Measurements from ENCODE around the gene SLC25A26.
"Not testable (repeated sequence)": the region's sequence is repeated elsewhere in the genome, so short reads cannot be mapped to it uniquely, and the experiment has no call there.

Gene SLC25A26

GRCh38 chr3:66224220-66224619 is 3.4 kb downstream of the SLC25A26 start:
- no peak overlapping the region for H3K4me3 ChIP-seq (ENCODE audit: low read length)
- TF ChIP-seq, protein P1, sequence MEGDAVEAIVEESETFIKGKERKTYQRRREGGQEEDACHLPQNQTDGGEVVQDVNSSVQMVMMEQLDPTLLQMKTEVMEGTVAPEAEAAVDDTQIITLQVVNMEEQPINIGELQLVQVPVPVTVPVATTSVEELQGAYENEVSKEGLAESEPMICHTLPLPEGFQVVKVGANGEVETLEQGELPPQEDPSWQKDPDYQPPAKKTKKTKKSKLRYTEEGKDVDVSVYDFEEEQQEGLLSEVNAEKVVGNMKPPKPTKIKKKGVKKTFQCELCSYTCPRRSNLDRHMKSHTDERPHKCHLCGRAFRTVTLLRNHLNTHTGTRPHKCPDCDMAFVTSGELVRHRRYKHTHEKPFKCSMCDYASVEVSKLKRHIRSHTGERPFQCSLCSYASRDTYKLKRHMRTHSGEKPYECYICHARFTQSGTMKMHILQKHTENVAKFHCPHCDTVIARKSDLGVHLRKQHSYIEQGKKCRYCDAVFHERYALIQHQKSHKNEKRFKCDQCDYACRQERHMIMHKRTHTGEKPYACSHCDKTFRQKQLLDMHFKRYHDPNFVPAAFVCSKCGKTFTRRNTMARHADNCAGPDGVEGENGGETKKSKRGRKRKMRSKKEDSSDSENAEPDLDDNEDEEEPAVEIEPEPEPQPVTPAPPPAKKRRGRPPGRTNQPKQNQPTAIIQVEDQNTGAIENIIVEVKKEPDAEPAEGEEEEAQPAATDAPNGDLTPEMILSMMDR (conservative IDR thresholded peaks at IDR 0.05; ENCODE audit: low read depth, low read length): no peak
- DNase-seq (ENCODE audit: low read depth): no peak

DNA sequence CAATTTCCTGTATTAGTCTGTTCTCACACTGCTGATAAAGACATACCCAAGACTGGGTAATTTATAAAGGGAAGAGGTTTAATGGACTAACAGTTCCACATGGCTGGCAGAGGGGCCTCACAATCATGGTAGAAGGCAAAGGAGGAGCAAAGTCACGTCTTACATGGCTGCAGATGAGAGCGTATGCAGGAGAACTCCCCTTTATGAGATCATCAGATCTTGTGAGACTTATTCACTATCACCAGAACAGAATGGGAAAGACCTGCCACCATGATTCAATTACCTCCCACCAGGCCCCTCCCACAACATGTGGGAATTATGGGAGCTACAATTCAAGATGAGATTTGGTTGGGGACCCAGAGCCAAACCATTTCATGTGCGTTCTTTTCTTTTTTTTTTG is 5.3 kb downstream of the SLC25A26 start:
- not testable (repeated sequence) for DNase-seq (ENCODE audit: low read depth); H3K4me3 ChIP-seq (ENCODE audit: low read length)

DNA sequence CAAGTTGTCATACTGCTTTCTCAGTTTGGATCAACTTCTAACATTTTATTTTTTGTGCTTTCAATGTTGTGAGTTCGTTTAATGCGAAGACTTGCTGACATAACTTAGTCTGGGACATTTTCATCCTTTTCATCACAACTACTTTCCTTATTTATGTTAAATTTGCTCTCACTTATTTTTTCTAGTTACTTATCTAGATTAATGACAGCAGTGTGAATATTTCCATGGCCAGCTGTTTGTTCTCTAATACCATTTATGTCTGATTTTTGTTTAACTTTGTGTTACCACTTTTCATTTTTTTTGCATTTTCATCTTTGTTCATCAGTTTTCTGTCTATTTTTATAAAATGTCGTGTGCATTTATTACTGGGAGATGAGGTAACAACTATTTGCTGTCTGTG is 6.2 kb downstream of the SLC25A26 start:
- TF ChIP-seq, protein P1 (conservative IDR thresholded peaks at IDR 0.05; ENCODE audit: low read depth, low read length): no peak
- DNase-seq (ENCODE audit: low read depth): no peak
- no peak overlapping the region for H3K4me3 ChIP-seq (ENCODE audit: low read length)

DNA sequence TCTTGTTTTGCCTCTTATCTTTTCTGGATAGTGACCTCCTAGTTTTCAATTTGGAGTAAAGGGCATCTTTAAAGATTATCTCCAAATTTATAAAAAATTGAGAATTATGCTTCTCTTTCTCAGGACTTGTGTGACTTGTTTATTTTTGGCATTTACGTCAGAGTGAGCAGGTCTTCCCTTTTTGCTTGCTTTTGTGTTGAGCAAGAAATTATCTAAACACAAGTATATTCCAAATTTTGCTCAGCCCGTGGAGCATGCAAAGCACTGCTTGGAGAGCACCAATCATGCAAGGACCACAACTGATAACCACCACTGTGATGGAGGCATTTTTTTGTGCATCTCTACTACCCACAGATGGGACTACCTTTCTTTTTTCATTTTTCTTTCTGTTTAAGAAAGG is 7.1 kb downstream of the SLC25A26 start:
- no peak for DNase-seq (ENCODE audit: low read depth)
- H3K4me3 ChIP-seq (ENCODE audit: low read length): no peak overlapping the region
- TF ChIP-seq, protein P1 (conservative IDR thresholded peaks at IDR 0.05; ENCODE audit: low read depth, low read length): no peak

GRCh38 chr3:66228707-66229106 is 7.9 kb downstream of the SLC25A26 start:
- TF ChIP-seq, protein P1 (conservative IDR thresholded peaks at IDR 0.05; ENCODE audit: low read depth, low read length): no peak
- DNase-seq (ENCODE audit: low read depth): no peak
- no peak overlapping the region for H3K4me3 ChIP-seq (ENCODE audit: low read length)

GRCh38 chr3:66229931-66230330 is 9.1 kb downstream of the SLC25A26 start:
- no peak for DNase-seq (ENCODE audit: low read depth)
- H3K4me3 ChIP-seq (ENCODE audit: low read length): no peak overlapping the region
- TF ChIP-seq, protein P1 (conservative IDR thresholded peaks at IDR 0.05; ENCODE audit: low read depth, low read length): no peak

DNA sequence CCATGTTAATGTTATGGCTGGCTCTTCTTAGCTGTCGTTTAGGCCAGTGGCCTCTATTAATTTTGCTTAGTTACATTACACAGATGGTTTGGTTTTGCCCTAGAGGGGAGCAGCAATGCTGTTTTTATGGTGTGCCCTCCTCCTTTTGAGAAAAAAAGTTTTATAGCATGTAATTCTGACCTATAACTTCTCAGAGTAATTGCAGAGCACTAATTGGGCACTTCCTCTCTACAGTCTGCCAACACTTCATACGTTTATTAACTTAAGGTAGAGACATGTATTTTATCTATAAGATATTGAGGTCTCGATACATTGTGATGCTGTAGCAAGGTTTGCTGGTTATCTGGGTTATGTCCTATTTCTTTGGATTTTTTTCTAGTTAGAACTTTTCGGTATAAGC is 12.2 kb downstream of the SLC25A26 start:
- DNase-seq (ENCODE audit: low read depth): no peak
- no peak overlapping the region for H3K4me3 ChIP-seq (ENCODE audit: low read length)
- TF ChIP-seq, protein P1 (conservative IDR thresholded peaks at IDR 0.05; ENCODE audit: low read depth, low read length): no peak

DNA sequence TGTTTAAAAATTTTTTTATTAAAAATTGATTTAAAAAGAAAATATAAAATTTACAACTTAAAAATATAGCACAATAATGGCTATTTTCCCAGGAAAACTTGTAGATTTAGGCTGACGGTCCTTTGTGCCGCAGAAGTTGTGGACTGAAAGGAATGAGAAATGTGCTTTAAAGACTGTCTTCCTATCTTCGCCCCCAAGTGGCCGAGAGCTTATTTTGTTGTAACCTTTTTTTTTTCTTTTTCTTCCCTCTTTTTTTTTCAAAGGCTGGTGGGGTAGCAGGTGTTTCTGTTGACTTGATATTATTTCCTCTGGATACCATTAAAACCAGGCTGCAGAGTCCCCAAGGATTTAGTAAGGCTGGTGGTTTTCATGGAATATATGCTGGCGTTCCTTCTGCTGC is 15.5 kb downstream of the SLC25A26 start:
- DNase-seq (ENCODE audit: low read depth): no peak
- TF ChIP-seq, protein P1 (conservative IDR thresholded peaks at IDR 0.05; ENCODE audit: low read depth, low read length): peak; percentile 35
- no peak overlapping the region for H3K4me3 ChIP-seq (ENCODE audit: low read length)

All from retinal pigment epithelial cell (primary cell).